GM18909 (cell line): ENCODE results near the gene TUBGCP3.
"Not testable (repeated sequence)": the region's sequence is repeated elsewhere in the genome, so short reads cannot be mapped to it uniquely, and the experiment has no call there.

Experiments
- ATAC-seq: cut with Tn5 transposase; IDR thresholded peaks from one replicate; pipeline ENCODE4 v1.9.1; 2021; ENCODE audit warnings: mild to moderate bottlenecking; ENCODE audit not compliant: unreplicated experiment, poor library complexity

Gene TUBGCP3

GRCh38 chr13:112587764-112588489 lies at the start of gene TUBGCP3:
TSS of gene TUBGCP3 (minus strand) at chr13:112588153. CDS start at chr13:112587980, 173 bp downstream.
- peak; percentile 81 for ATAC-seq

- no peak for ATAC-seq
These were observed 49.3 kb upstream of the TUBGCP3 start for GRCh38 chr13:112637017-112637801.

GRCh38 chr13:112636401-112636975 lies 48.5 kb upstream of the TUBGCP3 start:
- ATAC-seq: no peak

GRCh38 chr13:112635323-112635722 lies 47.4 kb upstream of the TUBGCP3 start:
- ATAC-seq: no peak

- no peak for ATAC-seq
These were observed 46.1 kb upstream of the TUBGCP3 start for GRCh38 chr13:112634102-112634501.

- ATAC-seq: not testable (repeated sequence)
These were observed 42.3 kb upstream of the TUBGCP3 start for GRCh38 chr13:112630226-112630625.

GRCh38 chr13:112629161-112629560 lies 41.2 kb upstream of the TUBGCP3 start:
- no peak for ATAC-seq

- not testable (repeated sequence) for ATAC-seq
These were observed 39.7 kb upstream of the TUBGCP3 start for GRCh38 chr13:112627613-112628012.

GRCh38 chr13:112627161-112627560 lies 39.2 kb upstream of the TUBGCP3 start:
- no peak for ATAC-seq

- no peak for ATAC-seq
These were observed 38.8 kb upstream of the TUBGCP3 start for GRCh38 chr13:112626761-112627160.

- ATAC-seq: no peak
These were observed 38.2 kb upstream of the TUBGCP3 start for GRCh38 chr13:112626124-112626523.

GRCh38 chr13:112625698-112626097 lies 37.7 kb upstream of the TUBGCP3 start:
- no peak for ATAC-seq

GRCh38 chr13:112624602-112625430 lies 36.9 kb upstream of the TUBGCP3 start:
- no peak for ATAC-seq

- no peak for ATAC-seq
These were observed 36.1 kb upstream of the TUBGCP3 start for GRCh38 chr13:112624040-112624439.

GRCh38 chr13:112623051-112623711 lies 35.2 kb upstream of the TUBGCP3 start:
- ATAC-seq: no peak

GRCh38 chr13:112622375-112622774 lies 34.4 kb upstream of the TUBGCP3 start:
- ATAC-seq: no peak

GRCh38 chr13:112619730-112620631 lies 32.0 kb upstream of the TUBGCP3 start:
- no peak for ATAC-seq

- ATAC-seq: no peak
These were observed 30.5 kb upstream of the TUBGCP3 start for GRCh38 chr13:112618501-112618900.
